Suppressor macrophage treated with lipopolysaccharide for 1 hour (primary cell): ENCODE measurements around the gene SRGAP3.
A peak's percentile ranks its signal among the peaks of the same experiment; 100 is the strongest.

Experiments
- DNase-seq, 3 donors: peaks; one replicate each; pipeline ENCODE4 v3.0.0-alpha.2; 2020 to 2022

The SRGAP3 gene

DNA sequence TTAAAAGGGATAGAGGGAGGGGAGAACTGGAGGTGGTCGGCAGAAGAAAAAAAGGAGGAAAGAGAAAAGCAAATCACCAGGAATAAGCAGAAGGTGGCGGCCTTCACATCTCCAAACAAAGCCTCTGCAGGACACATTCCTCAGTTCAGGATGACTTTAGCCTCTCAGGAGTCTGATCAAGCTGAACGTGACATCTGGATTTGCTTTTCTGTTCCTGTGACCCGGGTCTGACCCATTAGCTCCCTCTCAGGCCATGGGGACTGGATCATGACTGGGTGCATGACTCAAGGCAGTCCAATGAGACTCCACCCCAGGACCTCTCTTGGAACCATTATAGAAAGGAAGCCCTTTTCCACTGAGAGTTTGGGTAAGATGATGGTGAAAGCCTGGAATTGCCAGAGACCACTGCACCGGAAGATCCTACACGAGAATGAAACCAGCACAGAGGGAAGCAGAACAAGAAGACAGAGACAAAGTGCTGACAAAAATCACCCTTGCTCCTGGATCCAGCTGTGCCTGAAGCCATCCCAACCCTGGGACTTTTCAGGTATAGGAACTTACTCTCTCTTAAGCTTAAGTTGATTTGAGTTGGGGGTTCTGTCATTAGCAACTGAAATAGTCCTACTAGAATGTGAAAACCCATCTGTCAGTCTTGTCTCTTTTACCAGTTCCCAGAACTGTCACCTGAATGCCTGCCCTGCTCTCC, 240.7 kb downstream of the SRGAP3 start:
- peak; percentile 31 to 48 (median 38) for DNase-seq

DNA sequence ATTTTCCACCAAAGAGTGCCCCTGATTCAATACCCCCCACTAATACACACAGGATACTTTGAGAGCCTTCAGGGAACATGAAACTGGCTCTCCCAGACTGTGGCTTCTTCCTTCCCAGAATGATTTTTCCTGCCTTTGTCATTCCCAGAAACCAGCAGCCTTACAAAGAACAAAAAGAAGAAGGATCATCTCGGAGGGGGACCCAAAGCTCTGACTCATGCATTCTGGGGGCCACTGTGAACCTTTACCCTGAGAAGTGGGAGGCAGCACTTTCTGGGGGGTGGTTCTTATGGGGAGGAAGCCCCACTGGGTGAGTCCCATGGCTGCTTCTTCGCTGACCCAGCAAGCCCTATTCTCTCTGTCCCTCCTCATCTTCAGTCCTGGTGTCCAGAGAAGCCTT, 241.5 kb downstream of the SRGAP3 start:
- no peak for DNase-seq

GRCh38 chr3:9007213-9007612, 242.2 kb downstream of the SRGAP3 start:
- no peak for DNase-seq

DNA sequence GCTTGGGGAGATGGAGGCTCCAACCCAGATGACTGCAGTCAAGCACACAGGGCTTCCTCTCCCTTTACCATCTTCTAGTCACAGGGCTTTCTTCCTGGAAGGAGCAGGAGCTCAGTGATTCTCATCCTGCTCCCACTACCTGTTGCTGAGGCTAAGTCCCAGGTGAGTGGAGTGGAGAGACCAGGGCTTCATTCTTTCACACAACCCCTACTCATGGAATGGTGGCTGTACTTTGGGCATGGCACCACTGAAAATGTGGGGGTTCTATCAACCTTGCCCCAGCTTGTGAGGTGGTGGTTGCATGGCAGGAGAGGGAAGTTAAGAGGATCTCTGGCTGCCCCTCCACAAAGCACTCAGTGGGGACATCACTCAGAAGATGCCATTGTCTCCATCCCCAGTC, 249.4 kb downstream of the SRGAP3 start:
- DNase-seq = no peak

DNA sequence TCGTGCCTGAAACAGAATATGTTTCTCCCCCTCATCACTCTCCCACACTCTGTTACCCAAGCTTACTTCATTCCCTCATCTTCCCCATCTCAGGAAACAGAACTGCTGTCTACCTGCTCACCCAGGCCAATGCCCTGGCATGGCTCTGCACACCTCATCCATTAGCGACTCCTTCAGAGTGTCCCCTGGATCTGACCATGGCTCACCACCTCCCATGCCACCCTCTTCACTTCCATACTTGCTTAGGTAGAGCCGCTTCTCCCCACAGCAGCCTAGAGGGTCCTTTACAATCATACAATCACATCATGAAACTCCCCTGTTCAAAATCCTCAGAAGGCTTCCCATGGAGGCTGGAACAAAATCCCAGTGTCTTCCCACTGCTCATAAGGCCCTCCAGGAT, 252.3 kb downstream of the SRGAP3 start:
- no peak for DNase-seq

DNA sequence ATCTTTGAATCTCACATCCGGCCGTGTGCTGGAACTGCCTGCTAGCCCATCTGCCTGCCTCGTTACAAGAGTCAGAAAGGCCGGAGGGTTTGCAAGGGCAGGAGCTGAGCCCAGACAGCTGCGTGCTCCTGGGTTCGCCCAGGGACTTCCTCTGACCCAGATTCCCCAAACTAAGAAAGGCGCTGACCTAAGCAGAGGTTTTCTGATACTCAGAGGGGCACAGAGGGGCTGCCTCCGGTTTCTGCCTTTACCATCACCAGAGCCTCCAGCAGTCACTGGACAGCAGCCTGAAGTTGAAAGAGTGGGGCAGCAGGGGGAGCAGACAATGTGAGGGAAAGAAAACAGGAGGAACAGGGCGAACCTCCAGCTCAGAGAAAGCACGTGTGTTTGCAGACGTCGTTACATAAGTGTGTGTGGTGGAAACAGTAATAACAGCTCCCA, 252.7 kb downstream of the SRGAP3 start:
- no peak for DNase-seq

DNA sequence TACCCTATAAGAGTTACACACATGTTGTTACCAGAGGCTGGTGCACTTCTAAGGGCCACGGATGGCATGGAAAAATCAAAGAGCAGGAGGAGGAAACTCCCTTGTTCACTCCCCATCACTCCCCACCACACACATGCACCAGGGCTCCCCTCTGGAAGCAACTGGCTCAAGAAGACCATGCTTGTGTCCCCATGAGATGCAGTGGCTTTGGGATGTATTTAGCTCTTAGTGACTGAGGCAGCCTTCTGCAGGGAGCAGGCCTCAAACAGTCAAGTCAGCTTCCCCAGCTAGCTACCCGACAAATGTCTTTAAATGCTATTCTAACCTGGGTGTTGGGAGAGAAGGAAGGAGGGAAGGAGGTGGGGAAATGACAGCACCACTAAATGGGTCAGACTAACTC, 253.2 kb downstream of the SRGAP3 start:
- DNase-seq = no peak

- no peak for DNase-seq
These were observed 255.2 kb downstream of the SRGAP3 start for GRCh38 chr3:8994226-8994625.

DNA sequence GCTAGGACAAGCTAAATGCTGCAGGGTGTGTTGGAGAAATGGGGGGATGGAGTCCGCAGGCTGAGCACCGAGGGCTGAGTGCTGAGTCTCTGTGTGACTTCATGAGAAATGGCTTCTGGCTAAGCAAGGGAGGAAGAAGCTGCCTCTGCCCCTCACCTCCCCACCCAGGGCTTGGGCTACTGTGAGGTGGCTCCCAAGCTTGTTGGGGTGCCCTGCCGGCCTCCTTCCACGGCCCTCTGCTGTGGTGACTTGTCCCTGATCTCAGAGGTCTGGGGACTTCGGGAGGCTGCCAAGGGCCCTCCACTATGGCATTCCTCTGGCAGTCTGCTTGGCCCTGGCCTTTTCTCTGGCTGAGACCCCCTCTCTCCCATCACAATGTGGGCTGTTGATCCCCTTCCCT, 256.1 kb downstream of the SRGAP3 start:
- no peak for DNase-seq

DNA sequence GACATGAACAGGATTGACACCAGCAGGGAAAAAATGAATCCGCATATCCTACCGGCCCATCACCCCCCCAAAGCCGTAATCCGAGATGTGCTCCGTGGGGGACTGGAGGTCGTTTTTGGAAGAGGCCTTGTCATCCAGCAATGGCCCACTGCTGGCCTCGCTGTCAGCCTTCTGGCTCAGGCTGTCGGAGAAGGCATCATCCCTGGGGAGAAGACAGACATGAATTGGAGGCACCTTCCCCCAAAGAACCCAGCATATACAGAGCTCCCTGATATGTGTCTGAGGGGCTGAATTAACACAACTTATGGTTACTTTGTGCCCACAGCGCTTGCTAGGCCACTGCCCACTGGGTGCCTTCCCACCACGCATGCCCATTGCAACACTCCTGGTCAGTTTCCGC, 256.6 kb downstream of the SRGAP3 start:
- no peak for DNase-seq

GRCh38 chr3:8992199-8992598, 257.2 kb downstream of the SRGAP3 start:
- no peak for DNase-seq

DNA sequence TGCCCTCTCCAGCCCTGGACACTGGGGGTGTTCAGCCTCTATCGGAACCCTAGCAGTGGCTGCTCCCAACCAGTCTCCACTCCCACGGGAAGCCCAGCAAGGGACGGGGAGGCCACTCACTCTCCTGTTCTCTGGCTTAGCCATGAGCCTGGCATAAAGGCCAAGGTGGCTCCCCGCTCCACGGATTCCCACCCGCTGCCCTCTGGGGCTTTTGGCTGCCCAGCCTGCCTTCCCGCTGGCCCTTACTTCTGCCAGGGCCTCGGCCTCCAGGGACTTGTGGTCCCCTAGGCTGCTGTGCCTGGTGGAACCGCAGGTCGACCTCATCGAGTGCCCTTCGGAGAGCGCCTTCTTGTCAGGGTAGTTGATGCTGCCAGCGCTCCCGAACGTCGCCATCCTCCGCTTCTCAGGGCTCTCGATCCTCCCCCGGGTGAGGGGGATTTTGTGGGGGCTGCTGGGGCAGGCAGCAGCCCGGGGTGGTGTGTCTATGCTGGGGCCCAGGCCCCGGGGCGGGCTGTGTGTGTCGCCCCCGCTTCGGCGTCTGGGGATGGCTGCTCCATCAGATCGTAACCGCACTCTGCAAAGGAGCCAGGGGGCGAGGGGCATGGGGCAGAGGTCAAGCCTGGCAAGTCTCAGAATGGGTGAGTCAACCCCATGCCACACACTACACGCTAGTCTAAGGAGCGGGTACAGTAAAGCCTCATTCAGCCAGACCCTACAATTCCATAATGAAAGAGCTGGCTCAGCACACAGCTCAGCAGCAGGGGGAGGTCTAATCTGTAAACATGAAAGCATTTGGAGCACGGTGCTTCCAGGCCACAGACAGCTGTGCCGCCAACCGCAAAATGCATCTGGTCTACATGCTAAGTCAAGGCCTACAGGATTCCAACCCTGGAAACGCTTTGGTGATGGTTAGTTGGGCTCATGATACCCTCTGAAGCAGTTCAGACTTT, 258.9 kb downstream of the SRGAP3 start:
- DNase-seq = no peak

GRCh38 chr3:8988791-8989558, 260.5 kb downstream of the SRGAP3 start:
- no peak for DNase-seq

DNA sequence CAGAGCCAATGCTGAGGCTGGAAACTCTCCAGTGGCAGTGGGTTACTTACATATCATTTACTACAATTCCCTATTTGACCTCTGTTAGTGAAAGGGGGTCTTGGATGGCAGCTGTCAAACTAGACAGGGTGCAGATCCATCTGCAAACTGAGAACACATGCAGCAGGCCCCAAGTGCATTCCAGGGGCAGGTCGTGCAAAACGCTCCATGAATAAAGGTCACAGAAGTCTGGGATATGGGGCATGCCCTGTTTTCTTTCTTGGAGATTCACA, 261.1 kb downstream of the SRGAP3 start:
- no peak for DNase-seq

GRCh38 chr3:8987645-8988383, 261.6 kb downstream of the SRGAP3 start:
- DNase-seq = peak; percentile 74 to 80 (median 78)

DNA sequence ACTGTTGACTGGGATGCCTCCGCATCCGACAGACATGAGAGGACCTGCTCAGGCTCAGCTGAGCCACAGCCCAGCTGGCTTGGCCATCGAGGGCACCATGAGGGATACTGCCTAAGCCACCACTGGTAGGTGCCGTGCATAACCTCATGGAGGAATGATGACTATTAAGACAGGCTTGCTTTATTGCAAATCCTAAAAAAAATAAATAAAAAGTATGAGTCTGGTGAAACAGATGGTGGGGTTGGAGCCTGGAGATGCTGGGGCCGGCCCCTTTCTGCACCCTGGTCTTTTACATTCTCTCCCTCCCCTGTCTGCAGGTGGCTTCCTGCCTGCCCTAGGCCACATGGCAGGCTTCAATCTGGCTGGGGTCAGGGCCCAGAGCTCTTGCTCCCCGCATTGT, 262.2 kb downstream of the SRGAP3 start:
- DNase-seq = no peak

DNA sequence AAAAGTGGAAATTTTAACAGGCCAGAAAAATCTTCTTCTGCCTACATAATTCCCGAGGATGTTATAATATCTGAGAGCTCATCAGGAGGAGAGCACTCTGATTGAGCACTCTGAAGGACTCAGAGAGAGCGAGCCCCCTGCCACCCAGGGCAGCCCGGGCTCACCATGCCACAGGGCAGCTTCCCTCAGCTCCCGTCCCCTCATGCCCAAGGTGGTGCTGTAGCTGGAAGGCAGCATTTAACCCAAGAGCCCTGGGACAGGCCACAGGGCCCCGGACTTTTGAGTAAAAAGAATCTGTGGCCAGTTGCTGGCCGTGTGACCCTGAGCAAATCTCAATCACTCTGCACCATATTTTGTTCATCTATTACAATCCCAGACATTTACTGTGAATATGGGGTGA, 262.7 kb downstream of the SRGAP3 start:
- no peak for DNase-seq

- DNase-seq = no peak
These were observed 263.6 kb downstream of the SRGAP3 start for GRCh38 chr3:8985876-8986275.

GRCh38 chr3:8985411-8985831, 264.0 kb downstream of the SRGAP3 start:
- DNase-seq = no peak

DNA sequence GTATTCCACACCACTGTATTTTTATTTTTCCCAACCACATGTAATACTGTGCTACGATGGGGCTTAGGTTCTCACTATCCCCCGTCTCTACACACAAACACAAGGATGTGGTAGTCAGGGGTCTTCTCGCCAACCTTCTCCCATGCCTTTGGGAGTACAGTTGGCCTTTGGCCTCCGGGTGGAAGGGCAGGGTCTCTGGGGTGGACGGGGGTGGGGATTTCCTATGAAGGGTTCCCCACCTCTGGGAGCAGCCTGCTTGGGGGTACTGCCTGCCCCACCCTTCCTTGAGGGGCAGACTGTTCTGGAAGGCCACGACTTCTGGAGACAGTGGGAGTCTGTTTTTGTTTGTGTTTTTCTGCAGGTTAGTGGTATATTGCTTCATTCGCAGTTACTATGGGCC, 264.9 kb downstream of the SRGAP3 start:
- DNase-seq = no peak

DNA sequence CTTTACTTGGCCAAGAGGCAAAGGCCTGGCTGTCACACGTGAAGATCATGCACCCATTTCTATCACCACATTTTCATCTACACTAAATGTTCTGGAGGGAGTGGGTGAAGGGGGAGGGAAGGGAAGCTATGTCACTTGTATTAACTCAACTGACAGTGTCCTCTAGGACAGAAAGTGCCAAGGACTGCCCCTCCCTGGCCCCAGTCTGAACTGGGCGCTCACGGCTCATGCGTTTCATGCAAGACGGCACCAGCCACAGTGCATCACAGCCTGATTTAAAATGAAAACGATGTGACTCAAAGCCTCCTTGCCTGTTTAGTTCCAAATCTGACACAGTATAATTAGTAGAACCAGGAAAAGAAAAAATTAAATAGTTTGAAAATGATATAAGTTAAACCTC, 265.4 kb downstream of the SRGAP3 start:
- DNase-seq = no peak

DNA sequence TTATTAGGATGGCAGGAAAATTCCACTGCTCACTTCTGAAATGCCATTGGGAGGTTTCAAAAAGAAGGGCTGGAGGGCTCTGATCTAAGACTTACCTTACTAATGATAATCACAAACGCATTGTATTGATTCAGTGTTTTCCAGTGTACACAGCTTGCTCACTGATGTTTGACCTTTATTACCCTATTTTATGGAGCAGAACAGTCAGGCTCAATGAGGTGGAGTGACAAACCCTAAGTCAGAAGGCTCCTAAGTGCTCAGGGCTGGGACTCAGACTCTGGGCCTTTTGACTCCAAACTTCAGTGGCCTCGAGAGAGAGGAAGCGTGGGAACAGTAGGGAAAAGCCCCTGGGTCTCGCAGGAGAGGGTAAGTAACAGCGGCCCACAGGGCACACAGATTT, 265.9 kb downstream of the SRGAP3 start:
- no peak for DNase-seq

DNA sequence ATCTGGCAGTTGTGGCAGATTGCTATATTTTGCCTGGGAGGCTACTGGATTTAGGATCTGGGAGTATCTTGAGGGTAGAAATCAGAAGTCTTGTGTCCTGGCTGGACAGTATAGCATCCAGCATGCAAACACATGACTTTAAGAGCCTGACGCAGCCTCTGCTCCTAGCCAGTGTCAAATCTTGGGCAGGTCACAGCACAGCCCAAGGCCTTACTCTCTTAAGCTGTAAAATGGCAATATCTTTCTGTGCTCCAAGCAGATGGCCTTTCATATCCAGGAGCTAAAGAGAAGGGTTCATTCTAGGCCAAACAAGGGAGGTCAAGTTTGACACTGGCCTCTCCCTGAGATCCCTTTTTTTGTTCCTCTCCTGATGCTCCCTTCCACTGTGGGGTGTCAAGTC, 266.4 kb downstream of the SRGAP3 start:
- no peak for DNase-seq
